Measurements from ENCODE around the gene CSTPP1.
"Not testable (repeated sequence)": the region's sequence is repeated elsewhere in the genome, so short reads cannot be mapped to it uniquely, and the experiment has no call there.

Gene CSTPP1

DNA sequence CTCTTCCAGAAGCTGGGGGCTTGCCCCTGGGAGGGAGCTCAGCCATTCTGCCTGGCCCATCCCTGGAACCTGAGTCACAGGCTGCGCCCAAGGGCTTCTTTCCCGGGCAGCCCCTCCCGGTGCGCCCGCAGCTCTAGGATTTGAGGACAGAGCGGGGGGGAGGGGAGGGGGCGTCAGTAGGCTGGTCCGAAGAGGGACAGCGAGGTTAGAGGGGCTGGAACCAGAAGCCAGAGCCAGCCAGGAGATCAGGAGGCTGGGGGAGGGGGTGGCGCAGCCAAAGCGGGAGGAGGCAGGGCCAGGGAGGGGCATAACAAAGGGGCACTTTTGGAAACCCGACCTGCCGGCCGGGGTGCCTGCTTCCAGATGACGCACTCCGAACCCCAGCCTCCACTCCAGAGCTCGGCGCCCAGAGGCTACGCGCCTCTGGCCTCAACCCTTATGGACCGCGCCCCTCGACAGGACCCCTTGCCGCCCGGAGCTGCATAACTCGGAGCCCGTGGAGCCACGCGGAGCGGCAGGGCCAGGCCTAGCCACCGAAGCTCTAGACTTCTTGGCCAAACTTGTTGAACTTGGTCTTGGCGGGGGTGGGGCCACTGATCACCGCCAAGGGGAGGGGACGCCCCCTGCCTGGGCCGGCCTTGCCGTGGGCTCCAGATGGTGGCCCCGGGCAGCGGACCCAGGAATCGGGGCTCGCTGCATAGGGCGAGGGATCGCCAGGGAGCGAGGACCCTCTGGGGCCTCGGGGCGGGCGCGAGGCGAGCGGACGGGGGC is 248.9 kb downstream of the CSTPP1 start:
- DNase-seq, result peak; percentile 32

DNA sequence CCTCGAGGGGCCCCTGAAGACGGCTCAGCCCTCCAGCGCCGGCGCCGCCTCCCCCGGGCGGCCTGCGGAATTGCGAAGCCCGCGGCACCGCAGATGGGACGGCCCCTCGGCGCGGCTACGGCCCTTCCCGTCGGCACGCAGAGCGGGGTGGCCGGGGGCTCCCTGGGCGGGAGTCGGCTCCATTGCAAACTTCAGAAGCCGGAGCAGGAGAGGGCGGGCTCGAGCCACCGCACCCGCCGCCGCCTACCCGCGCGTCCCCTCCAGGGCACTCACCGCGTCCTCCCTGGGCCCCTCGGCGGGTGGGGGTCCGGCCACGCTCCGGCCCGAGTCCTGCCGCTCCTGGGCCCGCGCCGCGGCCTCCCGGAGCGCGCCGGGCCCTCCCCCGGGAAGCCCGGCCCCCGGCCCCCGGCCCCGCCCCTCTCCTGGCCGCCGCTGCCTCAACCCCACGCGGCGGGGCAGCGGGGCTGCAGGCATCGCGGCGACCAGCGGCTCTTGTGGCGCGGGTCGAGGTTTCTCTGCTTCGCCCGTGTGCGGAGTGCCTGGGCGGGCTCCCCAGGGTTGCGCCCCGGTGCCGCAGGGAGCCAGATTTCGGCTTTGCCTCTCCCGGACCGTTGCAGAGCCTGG is 249.6 kb downstream of the CSTPP1 start, which contains the start of gene PACSIN3:
Gene PACSIN3 (minus strand): TSS at position 359 of the 624 bp plus-strand sequence. CDS start 3,707 bp downstream, outside the sequence.
- DNase-seq, result peak; percentile 35

DNA sequence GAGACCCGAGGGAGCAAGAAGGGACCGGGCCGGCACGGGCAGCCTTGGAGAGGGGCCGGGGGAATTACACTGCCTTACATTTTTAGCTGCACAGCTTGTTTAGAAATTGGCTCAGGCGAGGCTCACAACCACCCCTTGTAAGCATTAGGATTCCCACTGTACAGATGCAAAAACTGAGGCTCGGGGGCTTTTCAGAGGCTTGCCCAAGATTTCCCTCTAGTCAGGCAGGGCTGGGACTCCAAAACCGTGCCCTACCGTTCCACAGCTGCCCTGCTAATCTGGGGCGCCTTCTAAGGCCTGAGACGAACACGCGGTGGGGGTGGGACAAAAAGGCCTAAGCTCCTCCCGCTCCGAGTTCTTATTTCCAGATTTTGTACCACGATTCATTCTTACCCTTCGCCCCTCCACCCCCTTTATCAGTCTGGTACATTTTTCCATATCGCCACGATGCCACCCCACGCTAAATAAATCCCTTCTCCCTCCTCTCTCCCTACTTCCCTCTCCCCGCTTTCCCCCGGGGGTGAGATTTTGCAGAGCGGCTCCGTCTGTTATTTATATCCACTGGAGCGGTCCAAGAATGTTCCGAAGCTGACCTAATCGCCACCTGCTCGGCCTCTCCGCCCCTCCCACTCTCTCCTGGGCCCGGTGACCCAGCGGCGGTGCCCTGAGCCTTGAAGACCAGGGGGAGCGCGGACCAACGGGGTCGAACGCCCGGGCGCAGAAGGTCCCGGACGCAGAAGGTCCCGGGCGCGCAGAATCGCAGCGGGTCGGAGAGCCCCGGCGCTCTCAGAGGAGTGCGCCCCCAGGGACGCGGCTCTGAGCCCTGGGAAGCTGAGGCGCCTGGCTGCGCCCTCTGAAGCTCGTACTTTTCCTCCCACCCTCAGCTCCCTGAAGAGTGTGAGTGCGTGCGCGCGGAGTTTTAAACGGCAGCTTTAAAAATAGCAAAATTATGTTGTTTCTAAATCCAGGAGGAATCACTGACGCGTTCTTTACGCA is 250.4 kb downstream of the CSTPP1 start:
- no peak for DNase-seq

DNA sequence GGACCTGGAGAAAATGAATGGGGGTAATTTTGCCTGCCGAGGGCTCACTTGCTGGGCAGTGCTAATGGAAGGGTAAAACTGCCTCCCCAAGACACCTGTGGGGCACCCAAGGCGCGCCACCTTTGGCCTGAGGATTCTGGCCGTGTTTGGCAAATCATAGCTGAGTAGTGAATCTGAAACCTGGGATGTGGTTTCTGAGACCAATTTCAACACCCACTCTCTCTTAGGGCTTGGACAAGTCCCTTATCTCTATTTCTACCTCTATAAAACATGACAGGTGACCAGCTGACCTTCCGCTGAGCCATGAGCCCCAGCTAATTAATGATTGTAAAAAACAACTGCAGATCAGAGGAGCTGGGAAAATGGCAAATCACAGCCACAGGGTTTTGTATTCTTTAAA is 251.2 kb downstream of the CSTPP1 start:
- DNase-seq, result no peak

DNA sequence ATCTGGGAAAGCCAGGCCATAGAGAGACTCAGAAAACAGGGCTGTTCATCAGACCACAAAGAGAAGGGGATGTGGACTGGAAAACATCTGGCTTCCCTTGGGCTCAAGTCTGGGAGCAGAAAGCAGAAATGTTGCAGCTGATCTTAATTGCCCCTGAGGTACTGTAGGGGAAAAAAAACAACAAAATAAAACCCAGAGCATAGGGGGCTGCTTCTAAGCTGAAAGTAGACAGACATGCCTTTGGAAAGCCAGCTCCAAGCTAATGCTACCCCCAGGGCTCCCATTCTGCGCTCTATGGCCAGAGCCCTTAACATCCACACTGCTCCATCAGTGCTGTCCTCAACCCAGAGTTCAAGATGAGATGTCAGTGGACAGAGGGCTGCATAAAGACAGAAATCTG is 251.7 kb downstream of the CSTPP1 start:
- no peak for DNase-seq

DNA sequence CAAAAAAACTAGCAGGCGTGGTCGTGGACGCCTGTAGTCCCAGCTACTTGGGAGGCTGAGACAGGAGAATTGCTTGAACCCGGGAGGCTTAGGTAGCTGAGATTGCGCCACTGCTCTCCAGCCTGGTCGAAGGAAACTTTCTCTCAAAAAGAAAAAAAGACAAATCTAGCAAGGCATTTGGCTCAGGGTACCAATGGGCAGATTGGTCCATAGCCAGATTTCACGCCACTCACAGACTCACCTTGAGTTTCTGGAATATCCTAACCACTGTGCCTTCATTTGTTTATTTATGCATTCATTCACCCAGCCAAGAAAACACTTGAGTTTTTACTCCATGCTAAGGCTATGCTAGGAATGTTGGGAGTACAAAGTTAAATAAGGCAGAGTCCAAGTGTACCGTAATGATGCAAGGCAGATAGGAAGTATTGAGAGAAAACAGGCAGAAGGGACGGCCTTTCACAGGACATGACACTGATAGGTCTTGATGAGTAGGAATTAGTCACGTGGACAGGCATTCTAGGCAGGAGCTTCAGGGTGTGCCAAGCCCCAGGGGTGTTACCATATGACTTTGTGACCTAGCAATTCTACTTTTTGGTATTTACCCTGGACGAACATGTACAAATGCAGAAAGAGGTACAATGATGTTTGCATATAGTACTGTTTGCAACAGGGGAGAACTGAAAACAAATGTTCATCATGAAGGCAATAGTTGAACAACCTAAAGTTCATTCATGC is 252.7 kb downstream of the CSTPP1 start:
- DNase-seq, result no peak

DNA sequence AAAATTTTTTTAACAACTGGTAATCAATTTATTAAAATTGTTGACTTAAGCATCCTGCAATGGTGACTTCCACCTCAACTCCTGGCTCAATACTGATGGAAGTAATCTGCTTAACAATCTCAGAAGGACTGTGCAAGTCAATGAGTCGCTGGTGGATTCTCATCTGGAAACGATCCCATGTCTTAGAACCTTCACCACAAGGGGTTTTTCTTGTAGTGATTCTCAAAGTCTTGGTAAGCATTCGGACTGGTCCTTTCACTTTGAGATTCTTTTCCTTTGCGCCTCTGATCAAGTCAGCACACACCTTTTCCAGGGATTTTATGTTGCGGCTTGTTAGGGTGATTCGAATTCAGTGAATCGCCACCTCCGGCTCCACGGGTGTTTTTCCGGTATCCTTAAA is 254.6 kb downstream of the CSTPP1 start:
- not testable (repeated sequence) for DNase-seq

DNA sequence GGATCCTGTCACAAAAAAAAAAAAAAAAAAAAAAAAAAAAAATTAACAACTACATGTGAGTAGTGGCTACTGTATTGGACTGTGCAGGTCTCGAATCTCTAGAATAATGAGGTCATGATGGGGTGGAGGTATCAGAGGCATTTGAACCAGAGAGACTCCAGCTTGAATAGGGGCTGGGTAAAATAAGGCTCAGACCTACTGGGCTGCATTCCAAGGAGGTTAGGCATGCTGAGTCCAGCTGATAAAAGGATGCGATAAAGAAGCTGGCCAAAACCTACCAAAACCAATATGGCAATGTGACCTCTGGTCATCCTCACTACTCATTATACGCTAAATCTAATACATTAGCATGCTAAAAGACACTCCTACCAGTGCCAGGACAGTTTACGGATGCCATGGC is 255.6 kb downstream of the CSTPP1 start:
- no peak for DNase-seq

DNA sequence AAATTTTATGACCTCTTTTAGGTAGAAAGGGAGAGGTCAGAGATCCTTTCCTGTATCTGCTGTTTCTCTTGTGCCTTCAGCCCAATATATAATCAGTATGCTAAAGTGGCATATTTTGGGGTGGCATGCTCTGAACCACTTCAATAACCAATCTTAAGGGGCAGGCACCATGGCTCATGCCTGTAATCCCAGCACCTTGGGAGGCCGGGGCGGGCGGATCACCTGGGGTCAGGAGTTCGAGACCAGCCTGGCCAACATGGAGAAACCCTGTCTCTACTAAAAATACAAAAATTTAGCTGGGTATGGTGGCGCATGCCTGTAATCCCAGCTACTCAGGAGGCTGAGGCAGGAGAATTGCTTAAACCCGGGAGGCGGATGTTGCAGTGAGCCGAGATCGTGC is 261.6 kb downstream of the CSTPP1 start:
- DNase-seq, result not testable (repeated sequence)

DNA sequence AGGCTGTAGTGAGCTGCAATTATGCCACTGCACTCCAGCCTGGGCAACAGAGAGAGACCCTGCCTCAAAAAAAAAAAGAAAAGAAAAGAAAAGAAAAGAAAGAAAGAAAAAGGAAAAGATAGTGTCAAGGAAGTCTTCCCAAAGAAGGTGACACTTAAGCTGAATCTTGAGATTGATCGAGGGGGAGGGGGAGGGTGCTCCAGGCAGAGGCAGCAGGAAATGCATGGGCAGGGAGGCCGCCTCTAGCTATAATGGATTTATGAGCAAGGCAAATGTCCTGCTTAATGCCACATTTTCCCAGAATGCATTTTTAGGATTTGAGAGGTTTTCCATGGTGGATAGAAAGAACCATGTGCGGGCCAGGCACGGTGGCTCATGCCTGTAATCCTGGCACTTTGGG is 264.5 kb downstream of the CSTPP1 start:
- no peak for DNase-seq

DNA sequence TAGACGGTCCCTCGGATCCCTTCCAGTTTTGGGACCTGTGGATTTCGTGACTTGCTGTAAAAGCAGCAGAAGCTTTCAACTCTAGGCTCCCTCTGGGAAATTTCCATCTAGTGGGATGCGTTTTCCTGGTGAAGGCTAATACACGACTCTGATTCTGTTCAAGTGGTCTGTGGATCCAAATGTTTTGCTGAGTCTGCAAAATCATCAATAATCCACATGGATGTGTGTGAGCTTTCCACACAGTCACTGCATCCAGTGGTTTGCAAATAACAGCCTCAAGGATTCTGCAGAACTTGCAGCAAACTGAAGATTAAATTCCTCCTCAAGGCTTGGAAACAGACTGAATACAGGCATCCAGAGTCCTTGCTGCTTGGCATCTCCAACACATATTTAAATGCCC is 266.0 kb downstream of the CSTPP1 start:
- no peak for DNase-seq

DNA sequence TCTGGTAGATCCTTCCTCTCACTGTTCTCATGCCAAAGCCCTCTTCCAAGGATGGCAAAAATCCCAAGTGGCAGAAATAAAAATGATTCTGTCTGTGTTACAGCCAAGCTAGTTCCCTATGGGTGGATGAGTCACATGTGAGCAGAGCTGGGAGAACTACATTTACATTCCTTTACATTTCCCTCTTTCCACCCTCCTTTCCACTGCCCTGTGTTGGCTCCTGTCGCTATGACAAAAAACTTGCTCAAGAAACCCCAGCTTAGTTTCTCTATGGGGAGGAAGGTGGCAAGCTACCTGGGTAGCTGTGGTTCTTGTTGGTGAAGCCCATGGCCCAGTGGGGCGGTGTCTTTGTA is 268.1 kb downstream of the CSTPP1 start:
- DNase-seq, result no peak

DNA sequence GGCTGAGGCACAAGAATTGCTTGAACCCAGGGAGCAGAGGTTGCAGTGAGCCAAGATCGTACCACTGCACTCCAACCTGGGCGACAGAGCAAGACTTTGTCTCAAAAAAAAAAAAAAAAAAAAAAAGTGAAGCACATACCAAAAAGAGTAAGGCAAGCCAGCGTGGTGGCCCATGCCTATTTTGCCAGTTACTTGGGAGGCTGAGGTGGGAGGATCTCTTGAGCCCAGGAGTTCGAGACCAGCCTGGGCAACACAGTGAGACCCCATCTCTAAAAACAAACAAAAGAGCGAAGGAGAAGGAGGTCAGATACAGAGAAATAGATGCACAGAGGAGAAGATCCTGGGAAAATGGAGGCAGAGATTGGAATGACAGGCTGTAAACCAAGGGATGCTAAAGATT is 270.0 kb downstream of the CSTPP1 start:
- DNase-seq, result not testable (repeated sequence)

DNA sequence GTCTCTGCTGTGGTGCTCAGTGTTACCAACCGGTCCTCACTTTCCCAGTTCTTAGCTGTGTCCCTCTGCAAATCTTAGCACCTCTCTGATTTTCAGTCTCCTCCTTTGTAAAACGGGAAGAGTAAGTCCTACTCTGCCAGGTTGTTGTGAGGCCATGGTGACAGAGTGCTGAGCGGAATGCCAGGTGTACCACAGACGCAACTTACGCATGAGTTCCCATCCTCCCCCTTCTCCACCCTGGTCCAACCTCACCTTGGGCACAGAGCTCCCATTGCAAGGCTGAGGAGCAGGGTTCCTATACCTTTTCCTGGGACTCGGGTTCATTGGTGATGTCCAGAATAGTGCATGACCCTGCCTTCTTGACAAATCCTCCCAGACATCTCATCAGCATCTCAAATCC is 270.9 kb downstream of the CSTPP1 start:
- no peak for DNase-seq

DNA sequence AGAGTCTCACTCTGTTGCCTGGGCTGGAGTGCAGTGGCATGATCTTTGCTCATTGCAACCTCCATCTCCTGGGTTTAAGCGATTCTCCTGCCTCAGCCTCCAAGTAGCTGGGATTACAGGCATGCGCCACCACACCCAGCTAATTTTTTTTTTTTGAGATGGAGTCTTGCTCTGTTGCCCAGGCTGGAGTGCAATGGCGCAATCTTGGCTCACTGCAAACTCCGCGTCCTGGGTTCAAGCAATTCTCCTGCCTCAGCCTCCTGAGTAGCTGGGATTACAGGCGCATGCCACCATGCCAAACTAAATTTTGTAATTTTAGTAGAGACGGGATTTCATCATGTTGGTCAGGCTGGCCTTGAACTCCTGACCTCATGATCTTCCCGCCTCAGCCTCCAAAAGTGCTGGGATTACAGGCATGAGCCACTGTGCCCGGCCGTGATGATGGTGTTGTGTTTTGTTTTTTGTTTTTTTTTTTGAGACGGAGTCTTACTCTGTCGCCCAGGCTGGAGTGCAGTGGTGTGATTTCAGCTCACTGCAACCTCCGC is 271.5 kb downstream of the CSTPP1 start:
- DNase-seq, result not testable (repeated sequence)

DNA sequence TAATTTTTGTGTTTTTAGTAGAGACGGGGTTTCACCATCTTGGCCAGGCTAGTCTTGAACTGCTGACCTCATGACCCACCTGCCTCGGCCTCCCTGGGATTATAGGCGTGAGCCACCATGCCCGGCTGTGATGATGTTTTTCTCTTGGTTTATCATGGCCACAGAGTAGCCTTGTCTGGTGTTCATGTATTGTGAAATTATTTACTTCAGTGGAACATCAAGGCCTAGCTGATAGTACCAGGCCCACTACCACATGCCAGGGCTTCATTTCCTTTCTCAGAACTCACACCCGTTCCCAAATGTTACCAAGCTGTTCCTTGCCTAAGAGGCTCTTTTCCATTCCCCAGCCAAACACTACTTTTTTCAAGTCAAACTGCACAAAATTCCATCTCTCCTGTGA is 272.1 kb downstream of the CSTPP1 start:
- DNase-seq, result no peak

Data from NCI-H1105 treated with DMSO at 0.1 percent for 48 hours (cell line).